Endothelial cell of umbilical vein (primary cell): ENCODE results near the gene HES2. TPM values are rescaled to one million over a fixed set of nuclear protein-coding genes. Genes with fewer than 3 reads are reported as not detected.

ENCODE experiments used
- BruUV-seq: library from RNA; stranded (reverse); fragments of 400-500 nt; replicated peaks from 2 replicates; lab custom pipeline; 2021; lab: Mats Ljungman, UMichigan
- CTCF ChIA-PET: fragments of 300-600, 350-600 bp; sonication (Branson Sonifier 250); formaldehyde crosslinking; loops from one replicate; lab custom pipeline; 2021; ENCODE audit warnings: antibody characterized with exemption, inconsistent platforms; lab: Charles Lee
- POLR2A ChIA-PET: fragments of 300-600, 350-600 bp; sonication (Branson Sonifier 250); formaldehyde crosslinking; loops from one replicate; lab custom pipeline; 2021; ENCODE audit warnings: antibody characterized with exemption, inconsistent platforms; lab: Charles Lee
- DNase-seq: peaks from one replicate; pipeline ENCODE4 v3.0.0-alpha.2; 2011; ENCODE audit warnings: low read depth, low spot score
- FAIRE-seq: peaks from 2 replicates; lab custom pipeline; 2011; peaks lifted over from hg19 to GRCh38; lab: Jason Lieb, UNC
- H2AFZ ChIP-seq: 2 replicates; pipeline ENCODE4 v1.6.0; 2012; ENCODE audit warnings: low read depth, low read length, control low read depth, inconsistent platforms
- H3K27ac ChIP-seq: 2 replicates; pipeline ENCODE4 v1.5.1; 2011; ENCODE audit warnings: low read depth, mild to moderate bottlenecking, control low read depth, low read length, moderate library complexity; ENCODE audit not compliant: insufficient read depth
- H3K27me3 ChIP-seq, 2 experiments: 2 replicates each; pipeline versions ENCODE4 v1.6.0 to v1.6.1; 2011; ENCODE audit warnings: low read length in 2 of 2, mixed read lengths in 1 of 2; ENCODE audit not compliant: control insufficient read depth in 2 of 2, insufficient read depth in 2 of 2
- H3K36me3 ChIP-seq, 2 experiments: 2 replicates in 1 of 2; 3 replicates in 1 of 2; pipeline ENCODE4 v1.5.1; 2011; ENCODE audit warnings: low read length in 2 of 2, mild to moderate bottlenecking in 1 of 2, moderate library complexity in 1 of 2; ENCODE audit not compliant: control insufficient read depth in 2 of 2, insufficient read depth in 2 of 2; ENCODE audit errors: extremely low read depth in 1 of 2
- H3K4me1 ChIP-seq: 3 replicates; pipeline ENCODE4 v1.5.1; 2011; ENCODE audit warnings: mild to moderate bottlenecking, low read length; ENCODE audit not compliant: control insufficient read depth, insufficient read depth; ENCODE audit errors: extremely low read depth
- H3K4me2 ChIP-seq: 2 replicates; pipeline ENCODE4 v1.6.1; 2011; ENCODE audit warnings: low read length, control low read depth, mixed read lengths; ENCODE audit not compliant: insufficient read depth
- H3K4me3 ChIP-seq, 3 experiments: fragments of 200-600 bp in 1 of 3; sonication (generic), shearing (Covaris generic) in 1 of 3; replicated peaks in 1 of 3; 2 replicates each; pipeline ENCODE4 v1.5.1; 2011 to 2016; ENCODE audit warnings: control low read depth in 3 of 3, low read length in 3 of 3, mild to moderate bottlenecking in 2 of 3, inconsistent platforms in 1 of 3, low read depth in 1 of 3, moderate library complexity in 1 of 3; ENCODE audit not compliant: insufficient read depth in 1 of 3
- H3K79me2 ChIP-seq: 2 replicates; pipeline ENCODE4 v1.6.0; 2012; ENCODE audit warnings: low read length, inconsistent platforms; ENCODE audit not compliant: control insufficient read depth, insufficient read depth
- H3K9ac ChIP-seq: replicated peaks from 2 replicates; pipeline ENCODE3; 2011; ENCODE audit warnings: low read length, control low read depth; ENCODE audit not compliant: insufficient read depth; ENCODE audit errors: extremely low read depth
- H3K9me1 ChIP-seq: replicated peaks from 3 replicates; pipeline ENCODE4 v1.6.0; 2011; ENCODE audit warnings: mild to moderate bottlenecking, low read length; ENCODE audit not compliant: control insufficient read depth, insufficient read depth; ENCODE audit errors: extremely low read depth
- H3K9me3 ChIP-seq: replicated peaks from 2 replicates; pipeline ENCODE4 v1.5.1; 2012; ENCODE audit warnings: low read length, inconsistent platforms; ENCODE audit not compliant: control insufficient read depth, insufficient read depth
- H4K20me1 ChIP-seq: replicated peaks from 2 replicates; pipeline ENCODE3; 2011; ENCODE audit warnings: mild to moderate bottlenecking, low read length; ENCODE audit not compliant: control insufficient read depth, insufficient read depth; ENCODE audit errors: extremely low read depth
- CTCF ChIP-seq, 2 donors: IDR thresholded peaks; 1 replicate in 1 of 2; 2 replicates in 1 of 2; pipeline ENCODE4 v1.5.1; 2011; ENCODE audit warnings: low read length in 2 of 2, mild to moderate bottlenecking in 2 of 2, moderate library complexity in 2 of 2, control low read depth in 1 of 2, inconsistent platforms in 1 of 2, low read depth in 1 of 2; ENCODE audit not compliant: insufficient read depth in 1 of 2; ENCODE audit errors: extremely low read depth in 1 of 2
- EZH2 ChIP-seq: IDR thresholded peaks from 2 replicates; pipeline ENCODE4 v1.6.1; 2012; ENCODE audit warnings: borderline replicate concordance, low read depth, mild to moderate bottlenecking, moderate library complexity, low read length, inconsistent platforms; ENCODE audit not compliant: severe bottlenecking
- FOS ChIP-seq: IDR thresholded peaks from 2 replicates; pipeline ENCODE4 v1.6.1; 2011; ENCODE audit warnings: mild to moderate bottlenecking, low read length, moderate library complexity, borderline replicate concordance; ENCODE audit not compliant: insufficient read depth
- GATA2 ChIP-seq: IDR thresholded peaks from 2 replicates; pipeline ENCODE4 v1.7.0; 2011; ENCODE audit warnings: low read depth, mild to moderate bottlenecking, moderate library complexity, mixed read lengths, low read length; ENCODE audit not compliant: insufficient read length, insufficient read depth
- JUN ChIP-seq: IDR thresholded peaks from 2 replicates; pipeline ENCODE4 v1.6.1; 2011; ENCODE audit warnings: borderline replicate concordance, low read depth; ENCODE audit not compliant: insufficient read length, insufficient read depth
- MAX ChIP-seq: IDR thresholded peaks from 2 replicates; pipeline ENCODE4 v1.6.1; 2011; ENCODE audit not compliant: insufficient read depth, insufficient read length
- MYC ChIP-seq: IDR thresholded peaks from one replicate; pipeline ENCODE4 v1.6.1; 2011; ENCODE audit warnings: mild to moderate bottlenecking, low read depth, low read length
- POLR2A ChIP-seq: IDR thresholded peaks from 2 replicates; pipeline ENCODE4 v1.6.1; 2012; ENCODE audit warnings: low read depth, mild to moderate bottlenecking, control low read depth, low read length
- POLR2AphosphoS5 ChIP-seq: IDR thresholded peaks from 2 replicates; pipeline ENCODE4 v1.6.1; 2012; ENCODE audit warnings: low read depth, mild to moderate bottlenecking, control low read depth, low read length, moderate library complexity; ENCODE audit not compliant: insufficient read depth
- dilution Hi-C: fragments of 300-500 bp; cut with MboI; formaldehyde crosslinking; loops from one replicate; pipeline ENCODE4 v1.15.0; 2019; ENCODE audit warnings: low sequenced_read_pairs; ENCODE audit not compliant: extremely low pct_ligation_motif_present
- intact Hi-C: fragments of 100-400 bp; cut with micrococcal nuclease; formaldehyde crosslinking; loops from one replicate; pipeline ENCODE4 v1.10.0; 2022
- polyA plus RNA-seq, 4 experiments: library from polyadenylated mRNA; depleted of rRNA in 3 of 4; stranded (reverse) in 3 of 4; unstranded in 1 of 4; fragments of >200 nt; gene quantifications; 2 replicates each; pipeline versions ENCODE4 v1.2.1 to v1.2.3, GENCODE V29; 2011 to 2012; ENCODE audit warnings: missing spikeins in 1 of 4
- total RNA-seq: library from RNA; stranded (reverse); gene quantifications from 2 replicates; pipeline ENCODE4 v1.2.3, GENCODE V29; 2021

HES2 gene
- total and polyA plus RNA-seq, 2 donors (not counting 3 experiments of a cell fraction or from before 2014, with no cell fraction given) = 3.6 to 9.4 TPM

GRCh38 chr1:6426972-6427350 is 7.2 kb upstream of the HES2 start:
- no peak overlapping the region for H3K27ac ChIP-seq
- TF ChIP-seq CTCF (IDR thresholded peaks at IDR 0.05; ENCODE audit: extremely low read depth in 1 of 2, insufficient read depth in 1 of 2, low read depth in 1 of 2, low read length in 2 of 2) (no peak), JUN (no peak), EZH2 (no peak), MYC (no peak), FOS (no peak), POLR2A (no peak), MAX (no peak), POLR2AphosphoS5 (no peak), GATA2 (no peak)
- H3K9me1 ChIP-seq = no peaks in the 10 kb centered on the region
- no peaks in the 10 kb centered on the region for H3K36me3 ChIP-seq
- DNase-seq (no peak), FAIRE-seq (no peak)
- no peak overlapping the region for H3K9ac ChIP-seq
- no peak overlapping the region for H3K4me3 ChIP-seq
- intact Hi-C loops = no loop called here
- POLR2A ChIA-PET = no interaction called here
- H3K79me2 ChIP-seq = no peaks in the 10 kb centered on the region
- H4K20me1 ChIP-seq = no peaks in the 10 kb centered on the region
- no peaks in the 10 kb centered on the region for H3K9me3 ChIP-seq
- BruUV-seq = no TSS peak
- H2AFZ ChIP-seq = no peak overlapping the region
- no peak overlapping the region for H3K4me2 ChIP-seq
- dilution Hi-C loops = no loop called here
- CTCF ChIA-PET = interaction anchor here (1.4 to 11.1 kb wide), 2 partner anchors 10 to 13 kb away, joined by 10 to 202 read pairs; no protein-coding TSS in a partner anchor
- peaks cover 0 to 3% of the 10 kb centered on the region in 2 experiments for H3K27me3 ChIP-seq
- H3K4me1 ChIP-seq = peaks cover 19% of the 10 kb centered on the region
